CD4-positive, alpha-beta memory T cell (primary cell): ENCODE data around the gene IL34. TPM values are rescaled to one million over a fixed set of nuclear protein-coding genes. Genes with fewer than 3 reads are reported as not detected.

ENCODE experiments used
- CTCF ChIA-PET: fragments of 350-600 bp; sonication (Branson Sonifier 250); formaldehyde crosslinking; loops from one replicate; lab custom pipeline; 2021; ENCODE audit warnings: inconsistent platforms; ENCODE audit not compliant: partially characterized antibody; lab: Charles Lee
- POLR2A ChIA-PET: fragments of 350-600 bp; sonication (Branson Sonifier 250); formaldehyde crosslinking; loops from one replicate; lab custom pipeline; 2021; ENCODE audit not compliant: partially characterized antibody; lab: Charles Lee
- DNase-seq, 5 donors: peaks; one replicate each; pipeline versions ENCODE4 v3.0.0 to v3.0.0-alpha.2; 2020 to 2022; ENCODE audit warnings: mixed read lengths in 1 of 5
- H3K27ac ChIP-seq: one replicate; pipeline ENCODE4 v1.7.0; 2013; ENCODE audit warnings: low read depth, low read length
- H3K27me3 ChIP-seq: 2 replicates; pipeline ENCODE4 v1.7.0; 2013; ENCODE audit warnings: mild to moderate bottlenecking, low read length, moderate library complexity; ENCODE audit not compliant: insufficient read depth
- H3K36me3 ChIP-seq: 2 replicates; pipeline ENCODE4 v1.7.0; 2013; ENCODE audit warnings: mild to moderate bottlenecking, low read length, moderate library complexity; ENCODE audit not compliant: insufficient read depth
- H3K4me1 ChIP-seq: 2 replicates; pipeline ENCODE4 v1.7.0; 2013; ENCODE audit warnings: mild to moderate bottlenecking, low read length, moderate library complexity; ENCODE audit not compliant: insufficient read depth
- H3K4me3 ChIP-seq, 2 donors: one replicate each; pipeline ENCODE4 v1.7.0; 2013; ENCODE audit warnings: low read length in 2 of 2, mild to moderate bottlenecking in 1 of 2
- H3K9me3 ChIP-seq, 2 donors: one replicate each; pipeline ENCODE4 v1.7.0; 2013; ENCODE audit warnings: low read length in 2 of 2, control low read depth in 1 of 2; ENCODE audit not compliant: control insufficient read depth in 1 of 2
- H3K27ac Mint-ChIP-seq, 7 donors: one replicate each; pipeline ENCODE4 v1.8.0; 2020 to 2021; ENCODE audit warnings: mixed read lengths in 7 of 7, mild to moderate bottlenecking in 6 of 7, inconsistent platforms in 3 of 7, moderate library complexity in 3 of 7
- H3K27me3 Mint-ChIP-seq, 2 donors: one replicate each; pipeline ENCODE4 v1.8.0; 2020 to 2021; ENCODE audit warnings: mixed read lengths in 2 of 2
- H3K36me3 Mint-ChIP-seq, 2 donors: one replicate each; pipeline ENCODE4 v1.8.0; 2020 to 2021; ENCODE audit warnings: mixed read lengths in 2 of 2, inconsistent platforms in 1 of 2, mild to moderate bottlenecking in 1 of 2
- H3K4me1 Mint-ChIP-seq, 4 donors: one replicate each; pipeline ENCODE4 v1.8.0; 2020 to 2021; ENCODE audit warnings: mixed read lengths in 4 of 4, mild to moderate bottlenecking in 1 of 4
- H3K4me3 Mint-ChIP-seq, 8 donors: one replicate each; pipeline ENCODE4 v1.8.0; 2020 to 2021; ENCODE audit warnings: mixed read lengths in 8 of 8, mild to moderate bottlenecking in 7 of 8, moderate library complexity in 6 of 8, inconsistent platforms in 3 of 8
- H3K9me3 Mint-ChIP-seq, 8 donors: one replicate each; pipeline ENCODE4 v1.8.0; 2020 to 2021; ENCODE audit warnings: mixed read lengths in 8 of 8, mild to moderate bottlenecking in 5 of 8, inconsistent platforms in 3 of 8, moderate library complexity in 1 of 8
- intact Hi-C: fragments of 100-400 bp; cut with micrococcal nuclease; formaldehyde crosslinking; loops from one replicate; pipeline ENCODE4 v1.15.1; 2023
- polyA plus RNA-seq, 2 donors: library from polyadenylated mRNA; unstranded; fragments of 300-500 nt; fragmentation: Illumina TruSeq; gene quantifications; one replicate each; pipeline ENCODE4 v1.2.3, GENCODE V29; 2021
- total RNA-seq, 2 experiments: library from RNA; stranded (reverse); gene quantifications; one replicate each; pipeline ENCODE4 v1.2.3, GENCODE V29; 2021

IL34 gene
- total and polyA plus RNA-seq, 4 experiments from 2014 or later, result not detected

DNA sequence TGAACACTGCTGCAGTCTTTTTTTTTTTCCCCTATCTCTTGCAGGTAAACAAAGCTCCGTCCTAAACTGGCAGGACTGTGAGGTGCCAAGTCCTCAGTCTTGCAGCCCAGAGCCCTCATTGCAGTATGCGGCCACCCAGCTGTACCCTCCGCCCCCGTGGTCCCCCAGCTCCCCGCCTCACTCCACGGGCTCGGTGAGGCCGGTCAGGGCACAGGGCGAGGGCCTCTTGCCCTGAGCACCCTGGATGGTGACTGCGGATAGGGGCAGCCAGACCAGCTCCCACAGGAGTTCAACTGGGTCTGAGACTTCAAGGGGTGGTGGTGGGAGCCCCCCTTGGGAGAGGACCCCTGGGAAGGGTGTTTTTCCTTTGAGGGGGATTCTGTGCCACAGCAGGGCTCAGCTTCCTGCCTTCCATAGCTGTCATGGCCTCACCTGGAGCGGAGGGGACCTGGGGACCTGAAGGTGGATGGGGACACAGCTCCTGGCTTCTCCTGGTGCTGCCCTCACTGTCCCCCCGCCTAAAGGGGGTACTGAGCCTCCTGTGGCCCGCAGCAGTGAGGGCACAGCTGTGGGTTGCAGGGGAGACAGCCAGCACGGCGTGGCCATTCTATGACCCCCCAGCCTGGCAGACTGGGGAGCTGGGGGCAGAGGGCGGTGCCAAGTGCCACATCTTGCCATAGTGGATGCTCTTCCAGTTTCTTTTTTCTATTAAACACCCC lies 13.8 kb downstream of the IL34 start:
- CTCF ChIA-PET, result interaction anchor here (0.7 kb wide), 1 partner anchor 151 kb away, joined by 3 read pairs; no protein-coding TSS in a partner anchor
- H3K9me3 Mint-ChIP-seq, result no peaks in the 10 kb centered on the region

DNA sequence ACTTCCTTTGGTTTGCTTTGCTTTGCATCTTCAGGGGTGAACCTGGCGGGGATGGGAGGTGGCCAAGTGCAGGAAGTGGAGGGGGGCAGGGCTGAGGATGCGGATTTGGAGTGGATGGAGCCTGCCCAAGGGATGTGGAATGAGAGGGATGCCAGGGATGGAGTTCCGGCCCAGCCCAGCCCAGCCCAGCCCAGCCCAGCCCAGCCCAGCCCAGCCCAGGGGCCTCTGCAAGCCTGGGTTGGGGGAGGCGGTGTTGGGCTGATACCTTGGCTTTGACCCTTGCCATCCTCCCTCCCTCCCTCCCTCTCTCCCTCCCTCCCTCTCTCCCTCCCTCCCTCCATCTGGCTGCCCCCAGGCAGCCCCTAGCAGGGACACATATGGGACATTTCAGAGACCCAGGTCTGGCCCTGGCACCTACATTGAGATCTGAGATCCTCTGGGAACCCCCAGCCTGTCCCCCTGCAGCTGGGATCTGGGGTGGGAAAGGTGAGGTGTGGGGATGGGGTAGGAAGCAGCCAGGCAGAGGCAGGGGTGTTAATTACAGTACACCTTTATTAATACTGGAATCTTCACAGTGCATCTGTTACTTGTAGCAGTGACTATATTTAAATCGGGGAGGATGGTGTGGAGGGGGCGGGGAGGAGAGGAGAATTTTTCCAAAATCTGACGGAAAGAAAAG lies 14.5 kb downstream of the IL34 start:
- Mint-ChIP-seq H3K4me3 (no peak overlapping the region), H3K27me3 (no peaks in the 10 kb centered on the region), H3K9me3 (no peaks in the 10 kb centered on the region), H3K27ac (no peak overlapping the region), H3K36me3 (peaks cover 0 to 3% of the 10 kb centered on the region in 2 donors), H3K4me1 (no peaks in the 10 kb centered on the region)
- Histone ChIP-seq H3K4me1 (no peaks in the 10 kb centered on the region), H3K27me3 (no peaks in the 10 kb centered on the region), H3K36me3 (no peaks in the 10 kb centered on the region), H3K4me3 (no peak overlapping the region), H3K27ac (no peak overlapping the region), H3K9me3 (no peaks in the 10 kb centered on the region)
- POLR2A ChIA-PET, result no interaction called here
- CTCF ChIA-PET, result no interaction called here
- intact Hi-C loops, result no loop called here
- no peak for DNase-seq

More for the DNA sequence above, 13.8 kb downstream of the IL34 start:
- Mint-ChIP-seq H3K27ac (no peak overlapping the region), H3K36me3 (no peaks in the 10 kb centered on the region), H3K27me3 (no peaks in the 10 kb centered on the region), H3K4me1 (no peaks in the 10 kb centered on the region), H3K4me3 (no peak overlapping the region)
- POLR2A ChIA-PET, result no interaction called here
- intact Hi-C loops, result loop anchor here (10.0 kb wide), 2 partner anchors 115 to 495 kb away; no protein-coding TSS in a partner anchor
- Histone ChIP-seq H3K27ac (no peak overlapping the region), H3K4me1 (no peaks in the 10 kb centered on the region), H3K27me3 (no peaks in the 10 kb centered on the region), H3K9me3 (no peaks in the 10 kb centered on the region), H3K36me3 (no peaks in the 10 kb centered on the region), H3K4me3 (no peak overlapping the region)
- no peak for DNase-seq

DNA sequence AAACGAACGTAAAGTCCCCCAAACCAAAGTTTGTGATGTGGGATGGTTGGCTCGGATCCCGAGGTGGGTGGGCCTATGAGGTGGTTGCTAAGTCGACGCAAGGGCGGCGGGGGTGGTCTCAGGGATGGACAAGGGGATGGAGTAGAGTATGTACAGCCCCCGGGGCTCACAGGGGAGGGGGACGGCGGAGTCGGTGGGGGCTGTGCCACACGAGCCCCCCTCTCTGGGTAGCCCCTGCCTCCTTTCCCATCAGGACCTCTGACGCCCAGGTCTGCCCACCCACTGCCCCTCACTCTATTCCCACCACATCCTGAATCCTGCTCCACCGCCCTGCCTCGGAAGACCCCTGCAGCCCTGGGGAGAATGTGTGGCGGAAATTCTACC lies 15.2 kb downstream of the IL34 start:
- no peaks in the 10 kb centered on the region for H3K27me3 Mint-ChIP-seq
- H3K4me1 Mint-ChIP-seq, result no peaks in the 10 kb centered on the region
- Histone ChIP-seq H3K4me3 (no peak overlapping the region), H3K4me1 (no peaks in the 10 kb centered on the region), H3K9me3 (no peaks in the 10 kb centered on the region), H3K27me3 (no peaks in the 10 kb centered on the region), H3K27ac (no peak overlapping the region), H3K36me3 (no peaks in the 10 kb centered on the region)
- ChIA-PET CTCF (no interaction called here), POLR2A (no interaction called here)
- intact Hi-C loops, result no loop called here
- no peaks in the 10 kb centered on the region for H3K9me3 Mint-ChIP-seq
- H3K27ac Mint-ChIP-seq, result no peak overlapping the region
- no peak for DNase-seq
- peaks cover 0 to 10% of the 10 kb centered on the region in 2 donors for H3K36me3 Mint-ChIP-seq
- no peak overlapping the region for H3K4me3 Mint-ChIP-seq

DNA sequence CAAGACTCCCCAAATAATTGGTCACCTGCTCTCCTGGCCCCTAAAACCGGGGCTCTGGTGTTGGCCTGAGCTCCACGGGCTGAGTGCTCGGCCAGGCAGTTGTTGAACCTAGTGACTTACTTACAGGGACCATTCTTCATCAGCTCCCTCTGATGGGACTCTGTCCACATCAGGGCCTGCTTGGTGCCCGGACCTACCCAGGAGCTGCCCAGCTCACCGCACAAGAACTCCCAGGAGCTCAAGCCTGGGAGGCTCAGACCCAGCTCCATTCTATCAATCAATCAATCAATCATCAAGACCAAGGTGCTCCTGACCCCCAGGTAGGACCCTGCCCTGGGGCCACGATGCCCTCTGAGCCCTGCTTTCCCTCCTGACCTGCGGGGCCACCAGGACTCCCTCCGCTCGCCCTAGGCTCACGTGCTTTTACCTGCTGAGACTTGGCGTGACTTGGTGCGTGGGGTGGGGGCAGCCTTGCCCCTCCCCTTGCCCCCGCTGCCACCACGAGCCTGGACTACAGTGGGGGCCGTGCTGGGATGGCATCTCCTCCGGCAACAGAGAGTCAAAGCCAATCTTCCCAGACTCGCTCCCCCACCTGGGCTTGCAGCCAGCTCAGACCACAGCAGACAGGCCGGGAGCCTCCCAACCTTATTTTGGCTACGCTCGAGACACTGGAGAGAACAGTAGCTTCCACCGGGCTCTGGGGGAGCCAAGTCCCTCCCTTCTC lies 15.7 kb downstream of the IL34 start:
- H3K4me3 Mint-ChIP-seq, result no peak overlapping the region
- Histone ChIP-seq H3K36me3 (no peaks in the 10 kb centered on the region), H3K27me3 (no peaks in the 10 kb centered on the region), H3K9me3 (no peaks in the 10 kb centered on the region), H3K4me1 (no peaks in the 10 kb centered on the region), H3K27ac (no peak overlapping the region), H3K4me3 (no peak overlapping the region)
- ChIA-PET CTCF (no interaction called here), POLR2A (no interaction called here)
- peak overlapping the region in 1 of 7 donors; percentile 23 for H3K27ac Mint-ChIP-seq
- H3K4me1 Mint-ChIP-seq, result no peaks in the 10 kb centered on the region
- no peaks in the 10 kb centered on the region for H3K9me3 Mint-ChIP-seq
- intact Hi-C loops, result no loop called here
- no peak for DNase-seq
- no peaks in the 10 kb centered on the region for H3K27me3 Mint-ChIP-seq
- peaks cover 0 to 11% of the 10 kb centered on the region in 2 donors for H3K36me3 Mint-ChIP-seq

DNA sequence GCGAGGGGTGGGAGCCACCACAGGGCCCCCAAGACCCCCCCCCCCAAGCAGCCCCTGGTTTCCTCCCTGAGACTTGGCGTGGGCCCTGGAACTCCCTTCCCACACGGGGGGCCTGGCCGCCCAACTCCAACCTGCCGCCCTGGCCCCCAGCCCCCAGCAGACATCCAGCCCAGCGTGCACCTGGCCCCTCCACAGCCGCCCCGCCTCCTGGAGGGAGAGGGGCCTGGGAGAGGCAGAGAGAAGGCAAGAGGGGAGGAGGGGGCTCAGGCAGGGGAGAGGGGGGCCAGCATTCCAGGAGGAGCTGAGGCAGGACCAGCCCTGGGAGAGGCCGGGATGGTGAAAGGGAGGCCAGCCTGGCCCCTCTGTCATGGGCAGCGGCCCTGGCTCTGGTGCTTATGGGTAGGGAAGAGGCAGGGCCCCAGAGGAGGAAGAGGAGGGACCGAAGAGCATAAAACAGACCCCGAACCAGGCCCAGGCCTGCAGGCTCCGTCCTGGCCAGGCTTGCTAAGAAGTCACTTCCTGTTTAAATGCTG lies 16.7 kb downstream of the IL34 start:
- no peak overlapping the region for H3K27ac ChIP-seq
- ChIA-PET POLR2A (no interaction called here), CTCF (no interaction called here)
- Mint-ChIP-seq H3K4me1 (no peaks in the 10 kb centered on the region), H3K36me3 (peaks cover 0 to 11% of the 10 kb centered on the region in 2 donors), H3K4me3 (no peak overlapping the region), H3K27me3 (no peaks in the 10 kb centered on the region), H3K27ac (no peak overlapping the region), H3K9me3 (no peaks in the 10 kb centered on the region)
- no peaks in the 10 kb centered on the region for H3K27me3 ChIP-seq
- no peaks in the 10 kb centered on the region for H3K4me1 ChIP-seq
- no peaks in the 10 kb centered on the region for H3K9me3 ChIP-seq
- H3K36me3 ChIP-seq, result no peaks in the 10 kb centered on the region
- intact Hi-C loops, result no loop called here
- no peak for DNase-seq
- H3K4me3 ChIP-seq, result no peak overlapping the region

- ChIA-PET CTCF (no interaction called here), POLR2A (no interaction called here)
- no peaks in the 10 kb centered on the region for H3K4me1 ChIP-seq
- Mint-ChIP-seq H3K9me3 (no peaks in the 10 kb centered on the region), H3K27ac (no peak overlapping the region), H3K4me3 (no peak overlapping the region), H3K36me3 (peaks cover 0 to 16% of the 10 kb centered on the region in 2 donors), H3K4me1 (no peaks in the 10 kb centered on the region), H3K27me3 (no peaks in the 10 kb centered on the region)
- intact Hi-C loops, result no loop called here
- no peaks in the 10 kb centered on the region for H3K27me3 ChIP-seq
- no peaks in the 10 kb centered on the region for H3K36me3 ChIP-seq
- H3K27ac ChIP-seq, result no peak overlapping the region
- no peak for DNase-seq
- H3K4me3 ChIP-seq, result no peak overlapping the region
- no peaks in the 10 kb centered on the region for H3K9me3 ChIP-seq
Measured at GRCh38 chr16:70663524-70664324, 17.4 kb downstream of the IL34 start.
